Muscle of leg (tissue), 11 donors: ENCODE results near the gene ZBTB7A. TPM values are rescaled to one million over a fixed set of nuclear protein-coding genes. Genes with fewer than 3 reads are reported as not detected.

Source experiments
- DNase-seq: peaks from one replicate; pipeline ENCODE4 v3.0.0; 2013
- H3K27ac ChIP-seq: one replicate; pipeline ENCODE4 v1.5.1; 2013; ENCODE audit warnings: mild to moderate bottlenecking, low read length, control low read depth
- H3K27me3 ChIP-seq: one replicate; pipeline ENCODE4 v1.6.1; 2013; ENCODE audit warnings: low read length; ENCODE audit not compliant: control insufficient read depth, insufficient read depth
- H3K36me3 ChIP-seq: one replicate; pipeline ENCODE4 v1.6.1; 2013; ENCODE audit warnings: low read length; ENCODE audit not compliant: control insufficient read depth, insufficient read depth
- H3K4me1 ChIP-seq: one replicate; pipeline ENCODE4 v1.6.1; 2013; ENCODE audit warnings: low read length; ENCODE audit not compliant: control insufficient read depth, insufficient read depth
- H3K4me3 ChIP-seq: one replicate; pipeline ENCODE4 v1.5.1; 2013; ENCODE audit warnings: low read length, control low read depth
- H3K9me3 ChIP-seq: replicated peaks from 2 replicates; pipeline ENCODE4 v1.6.1; 2013; ENCODE audit warnings: low read depth, low read length; ENCODE audit not compliant: control insufficient read depth
- WGBS: methylation state at CpG from one replicate; pipeline ENCODE4 v1.1.5; 2013; ENCODE audit warnings: missing lambda C conversion rate; ENCODE audit not compliant: insufficient coverage; 5-methylcytosine and 5-hydroxymethylcytosine counted together
- polyA plus RNA-seq, 8 donors: library from polyadenylated mRNA; unstranded; fragments of 120-200 nt; gene quantifications; one replicate each; pipeline versions ENCODE4 v1.2.1 to v1.2.3, GENCODE V29; 2013; ENCODE audit warnings: inconsistent platforms in 1 of 8, low replicate concordance in 1 of 8; ENCODE audit not compliant: insufficient read length in 8 of 8, insufficient read depth in 1 of 8
- total RNA-seq: library from RNA; stranded (reverse); fragments of 120-200 nt; gene quantifications from one replicate; pipeline ENCODE4 v1.2.4, GENCODE V29; 2013

Gene ZBTB7A
- total and polyA plus RNA-seq, 9 donors: 4.2 to 10.9 (median 8.2) TPM

DNA sequence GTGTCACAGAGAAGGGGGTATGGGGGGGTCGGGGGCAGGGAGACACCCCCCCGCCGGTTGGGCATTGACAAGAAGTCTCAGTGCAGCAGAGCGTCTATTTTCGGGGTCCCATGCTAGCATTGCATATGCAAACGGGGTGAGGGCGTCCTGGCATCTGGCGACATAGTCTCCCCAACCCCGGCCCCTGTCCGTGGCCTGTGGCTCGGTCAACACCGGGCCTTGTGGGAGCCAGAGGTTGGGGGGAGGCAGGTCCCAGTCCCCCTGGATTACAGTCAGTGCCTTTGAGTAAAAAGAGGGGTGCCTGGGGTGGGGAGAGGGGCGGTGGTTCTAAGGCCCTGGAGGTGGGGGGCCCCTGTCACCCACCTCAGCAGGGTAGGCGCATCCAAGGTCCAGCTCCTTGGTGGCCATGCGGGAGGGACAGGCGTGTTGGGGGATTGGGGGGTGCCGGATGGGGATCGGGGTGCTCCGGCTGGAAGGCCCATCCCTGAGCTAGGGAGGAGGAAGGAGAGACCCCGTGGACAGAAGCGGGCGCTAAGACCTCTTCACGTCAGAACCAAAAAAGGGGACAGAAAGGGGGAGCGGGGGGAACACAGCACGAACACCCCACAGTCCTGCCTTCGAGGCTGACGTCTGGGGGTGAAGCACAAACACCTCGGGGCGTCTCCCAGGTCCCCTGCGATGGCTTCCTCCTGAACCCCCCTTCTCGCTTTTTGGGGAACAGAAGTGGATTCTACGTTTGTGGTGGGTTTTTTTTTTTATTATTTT, 20.9 kb downstream of the ZBTB7A start:
- WGBS: 78% methylated on average over 18 of the region's 32 CpGs
- Histone ChIP-seq H3K27me3 (no peaks in the 10 kb centered on the region), H3K36me3 (peaks cover 48% of the 10 kb centered on the region), H3K9me3 (no peaks in the 10 kb centered on the region), H3K4me3 (no peak overlapping the region), H3K4me1 (no peaks in the 10 kb centered on the region), H3K27ac (no peak overlapping the region)
- DNase-seq: no peak

DNA sequence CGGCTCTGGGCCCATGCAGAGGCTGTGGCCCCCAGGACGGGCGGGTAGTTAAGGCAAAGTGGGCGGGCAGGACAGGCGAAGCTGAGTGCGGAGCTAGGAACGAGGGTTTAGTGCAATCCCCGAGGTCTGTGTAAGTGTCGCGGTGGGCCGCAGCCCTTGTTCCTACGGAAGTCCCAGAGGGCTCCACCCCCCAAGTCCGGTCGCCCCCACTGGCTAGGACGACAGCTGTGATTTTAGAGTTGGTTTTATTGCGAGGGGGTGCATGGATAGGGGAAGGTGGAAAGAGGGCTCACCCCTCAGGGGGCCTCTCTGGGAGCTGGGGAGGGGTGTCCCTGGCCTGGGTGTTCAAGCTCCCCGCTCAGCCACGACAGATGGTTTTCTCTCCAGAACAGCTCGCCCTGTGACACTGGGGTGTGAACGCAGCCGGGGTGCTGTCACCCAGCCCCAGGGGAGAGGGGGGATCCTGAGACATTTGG, 21.7 kb downstream of the ZBTB7A start:
- DNase-seq: no peak
- H3K27me3 ChIP-seq: no peaks in the 10 kb centered on the region
- no peaks in the 10 kb centered on the region for H3K4me1 ChIP-seq
- no peak overlapping the region for H3K27ac ChIP-seq
- H3K4me3 ChIP-seq: no peak overlapping the region
- 30% methylated on average over 8 of the region's 21 CpGs for WGBS
- peaks cover 47% of the 10 kb centered on the region for H3K36me3 ChIP-seq
- no peaks in the 10 kb centered on the region for H3K9me3 ChIP-seq

DNA sequence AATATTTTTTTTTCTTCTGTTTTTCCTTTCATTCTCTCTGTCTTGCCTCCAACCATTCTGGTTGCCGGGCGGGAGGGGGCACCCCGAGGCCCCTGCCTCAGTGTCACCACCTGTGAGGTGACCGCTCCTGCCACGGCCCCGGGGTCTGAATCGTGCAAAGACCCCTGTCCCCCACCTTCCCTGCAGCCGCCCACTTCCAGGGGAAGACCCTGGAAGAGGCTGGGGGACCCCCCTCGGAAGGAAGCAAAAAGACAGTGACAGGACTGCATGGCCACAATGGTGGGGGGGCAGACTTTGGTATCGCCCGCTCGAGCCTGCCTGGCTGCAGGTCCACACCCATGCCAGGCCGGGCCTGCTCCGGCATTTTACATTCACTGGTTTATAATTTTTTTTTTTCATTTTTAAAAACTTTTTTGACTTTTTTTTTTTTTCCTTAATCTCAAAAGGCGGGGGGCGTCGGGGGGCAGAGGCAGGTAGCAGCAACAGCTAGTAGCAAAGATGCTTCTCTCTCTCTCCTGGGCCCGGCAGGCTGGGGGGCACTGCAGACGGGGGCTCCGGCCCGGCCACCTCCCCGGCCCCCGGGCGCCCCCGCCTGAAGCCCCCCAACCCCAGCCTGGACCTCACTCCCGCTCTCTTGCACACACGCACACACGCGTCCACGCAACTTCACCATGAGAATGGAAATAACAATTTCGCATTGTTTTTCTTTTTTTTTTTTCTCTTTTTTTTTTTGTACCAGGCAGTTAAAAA, 22.6 kb downstream of the ZBTB7A start:
- H3K27ac ChIP-seq: no peak overlapping the region
- peaks cover 38% of the 10 kb centered on the region for H3K36me3 ChIP-seq
- H3K9me3 ChIP-seq: no peaks in the 10 kb centered on the region
- H3K27me3 ChIP-seq: no peaks in the 10 kb centered on the region
- 85% methylated on average over 14 of the region's 31 CpGs for WGBS
- no peak for DNase-seq
- no peaks in the 10 kb centered on the region for H3K4me1 ChIP-seq
- H3K4me3 ChIP-seq: no peak overlapping the region

DNA sequence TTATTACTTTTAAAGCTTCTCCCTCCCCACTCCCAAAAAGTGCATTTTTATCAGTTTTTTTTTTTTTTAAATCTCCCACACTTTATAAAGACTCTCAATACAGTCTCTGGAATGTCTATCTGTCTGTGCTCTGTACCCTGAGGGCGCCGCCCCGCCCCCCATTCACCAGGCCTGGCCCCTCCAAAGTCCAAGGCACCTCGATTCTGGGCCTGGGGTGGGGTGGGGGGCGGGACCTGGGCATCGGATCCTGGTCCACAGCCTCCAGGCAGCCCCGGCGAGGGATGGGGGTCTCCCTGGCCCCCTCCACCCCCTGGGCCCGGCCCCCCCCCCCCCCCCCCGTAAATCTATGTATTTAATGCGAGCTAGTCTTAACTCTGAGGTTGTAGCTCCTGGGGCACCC, 23.3 kb downstream of the ZBTB7A start:
- H3K36me3 ChIP-seq: peaks cover 41% of the 10 kb centered on the region
- H3K27me3 ChIP-seq: no peaks in the 10 kb centered on the region
- no peak overlapping the region for H3K4me3 ChIP-seq
- no peaks in the 10 kb centered on the region for H3K9me3 ChIP-seq
- no peak for DNase-seq
- H3K27ac ChIP-seq: no peak overlapping the region
- no peaks in the 10 kb centered on the region for H3K4me1 ChIP-seq
- no CpG with 5 or more reads among the region's 11 CpGs for WGBS

DNA sequence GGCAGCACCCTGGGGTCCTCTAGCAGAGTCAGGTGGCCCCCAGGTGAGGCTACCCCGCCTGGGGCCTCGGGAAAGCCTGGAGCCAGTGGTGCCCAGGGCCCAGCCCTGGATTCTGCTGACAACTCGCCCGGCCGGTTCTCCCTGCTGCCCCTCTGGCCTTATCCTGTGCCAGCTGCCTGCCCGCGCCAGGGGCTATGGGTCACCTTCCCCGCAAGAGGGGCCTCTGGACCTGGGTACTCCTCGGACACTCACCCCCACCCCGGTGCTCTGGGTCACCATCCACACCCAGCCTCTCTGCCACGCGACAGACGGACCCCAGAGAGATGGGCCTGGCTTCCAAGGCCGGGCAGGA, 24.0 kb downstream of the ZBTB7A start:
- Histone ChIP-seq H3K4me1 (no peaks in the 10 kb centered on the region), H3K27ac (no peak overlapping the region), H3K36me3 (peaks cover 39% of the 10 kb centered on the region), H3K9me3 (no peaks in the 10 kb centered on the region), H3K4me3 (no peak overlapping the region), H3K27me3 (no peaks in the 10 kb centered on the region)
- no peak for DNase-seq
- WGBS: 61% methylated on average over 9 of the region's 14 CpGs

DNA sequence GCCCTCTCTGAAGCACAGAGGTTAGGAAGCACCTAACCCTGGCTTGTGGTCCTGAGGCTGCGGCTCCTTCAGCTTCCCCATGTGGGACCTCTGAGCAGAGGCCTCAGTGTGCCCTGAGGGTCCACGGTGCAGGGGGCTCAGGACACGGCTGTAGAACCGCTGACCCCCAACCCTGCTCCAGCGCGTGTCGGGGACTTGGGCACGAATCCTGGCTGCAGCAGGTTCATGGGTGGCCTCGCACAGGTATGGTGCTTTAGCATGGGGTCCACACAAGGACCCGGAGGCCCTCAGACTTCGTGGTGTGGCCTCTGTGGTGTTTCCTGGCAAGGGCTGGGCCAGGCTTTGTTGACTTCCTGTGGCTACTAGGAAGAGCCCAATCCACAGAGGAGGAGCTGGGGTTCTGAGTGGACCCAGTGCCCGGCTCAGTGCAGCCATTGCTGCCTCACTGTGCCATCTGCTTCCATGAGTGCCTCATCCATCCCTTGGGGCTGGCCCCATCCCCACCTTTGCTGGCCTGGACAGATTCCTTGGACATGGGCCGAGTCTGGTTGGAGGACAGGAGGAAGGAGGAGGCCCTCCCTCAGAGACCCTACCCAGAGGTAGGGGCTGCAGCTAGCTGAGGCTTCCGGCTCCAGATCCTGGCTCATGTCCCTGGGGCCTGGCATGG, 24.5 kb downstream of the ZBTB7A start:
- Histone ChIP-seq H3K4me1 (no peaks in the 10 kb centered on the region), H3K27ac (no peak overlapping the region), H3K27me3 (no peaks in the 10 kb centered on the region), H3K36me3 (peaks cover 39% of the 10 kb centered on the region), H3K4me3 (no peak overlapping the region), H3K9me3 (no peaks in the 10 kb centered on the region)
- no peak for DNase-seq
- WGBS: 78% methylated on average over 14 of the region's 14 CpGs

DNA sequence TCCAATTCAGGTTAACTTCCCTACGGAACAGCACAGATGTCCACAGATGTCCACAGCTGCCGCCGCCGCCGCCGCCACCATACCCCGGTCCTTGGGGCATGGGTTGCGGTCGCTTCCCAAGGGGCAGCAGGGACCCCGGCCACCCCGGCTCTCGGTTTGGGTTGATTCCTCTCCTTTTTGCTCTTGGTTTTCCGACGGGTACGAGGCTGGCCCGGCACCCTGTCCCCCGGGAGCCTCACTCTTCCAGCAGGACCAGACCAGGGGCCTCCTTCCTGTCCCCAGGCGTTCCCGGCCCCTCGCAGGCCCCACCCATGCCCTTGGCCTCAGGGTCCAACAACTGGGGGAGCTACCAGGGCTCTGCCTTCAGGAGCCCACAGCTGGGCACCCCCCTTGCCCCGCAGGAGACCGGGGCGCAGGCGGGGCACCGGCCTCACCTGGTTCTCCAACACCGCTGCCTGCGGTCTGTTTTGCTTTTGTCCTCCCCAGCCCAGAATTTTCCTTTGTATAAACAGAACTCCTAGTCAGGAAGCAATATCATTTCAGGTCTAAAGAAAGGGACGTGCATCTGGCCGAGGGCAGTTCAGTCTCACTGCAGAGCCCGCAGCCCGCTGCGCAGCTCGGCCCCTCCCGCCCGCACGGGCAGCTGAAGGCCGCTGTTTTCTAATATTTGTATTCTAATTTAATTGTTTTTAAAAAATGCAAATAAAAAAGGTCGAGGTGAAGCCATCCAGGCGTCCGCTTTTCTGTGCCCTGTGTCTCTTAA, 27.9 kb downstream of the ZBTB7A start:
- no peaks in the 10 kb centered on the region for H3K4me1 ChIP-seq
- no peak for DNase-seq
- peaks cover 52% of the 10 kb centered on the region for H3K36me3 ChIP-seq
- H3K27ac ChIP-seq: no peak overlapping the region
- H3K9me3 ChIP-seq: no peaks in the 10 kb centered on the region
- 83% methylated on average over 27 of the region's 40 CpGs for WGBS
- H3K27me3 ChIP-seq: no peaks in the 10 kb centered on the region
- H3K4me3 ChIP-seq: no peak overlapping the region

DNA sequence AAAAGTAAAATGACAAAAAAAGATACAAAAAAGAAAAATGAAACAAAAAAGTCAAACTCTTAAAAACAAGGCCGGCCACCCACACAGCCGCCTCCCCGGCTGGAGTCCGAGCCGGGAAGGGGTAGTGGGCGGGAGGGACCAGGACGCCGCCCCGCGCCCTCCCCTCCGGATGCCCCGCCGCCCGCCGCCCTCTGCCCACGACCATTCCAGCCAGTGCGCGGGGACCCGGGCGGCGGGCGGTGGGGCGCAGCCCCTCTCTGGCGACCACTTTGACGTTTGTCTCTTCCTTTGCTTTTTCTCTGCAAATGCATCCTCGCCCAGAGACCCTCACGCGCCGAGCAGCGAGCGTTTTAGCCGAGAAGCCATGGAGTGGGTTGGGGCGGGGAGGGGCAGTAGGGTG, 28.6 kb downstream of the ZBTB7A start:
- WGBS: 87% methylated on average over 20 of the region's 33 CpGs
- DNase-seq: no peak
- no peaks in the 10 kb centered on the region for H3K27me3 ChIP-seq
- no peak overlapping the region for H3K27ac ChIP-seq
- peaks cover 57% of the 10 kb centered on the region for H3K36me3 ChIP-seq
- H3K4me3 ChIP-seq: no peak overlapping the region
- H3K4me1 ChIP-seq: no peaks in the 10 kb centered on the region
- no peaks in the 10 kb centered on the region for H3K9me3 ChIP-seq

DNA sequence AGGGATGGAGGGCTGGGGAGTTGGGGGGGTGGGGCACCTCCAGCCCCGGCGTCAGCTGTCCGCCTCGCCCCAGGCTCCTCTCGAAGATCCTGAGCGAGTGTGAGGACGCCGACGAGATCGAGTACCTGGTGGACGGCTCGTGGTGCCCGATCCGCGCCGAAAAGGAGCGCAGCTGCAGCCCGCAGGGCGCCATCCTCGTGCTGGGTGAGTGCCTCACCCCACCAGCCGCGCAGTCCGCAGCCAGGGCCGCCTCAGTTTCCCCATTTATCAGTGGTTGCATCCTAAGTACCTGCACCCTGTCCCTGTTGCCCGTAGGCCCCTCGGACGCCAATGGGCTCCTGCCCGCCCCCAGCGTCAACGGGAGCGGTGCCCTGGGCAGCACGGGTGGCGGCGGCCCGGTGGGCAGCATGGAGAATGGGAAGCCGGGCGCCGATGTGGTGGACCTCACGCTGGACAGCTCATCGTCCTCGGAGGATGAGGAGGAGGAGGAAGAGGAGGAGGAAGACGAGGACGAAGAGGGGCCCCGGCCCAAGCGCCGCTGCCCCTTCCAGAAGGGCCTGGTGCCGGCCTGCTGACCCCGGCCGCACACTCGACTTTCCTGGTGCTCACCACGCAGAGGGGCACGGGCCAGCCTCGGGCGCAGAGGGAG, 29.3 kb downstream of the ZBTB7A start:
- no peak overlapping the region for H3K4me3 ChIP-seq
- no peaks in the 10 kb centered on the region for H3K4me1 ChIP-seq
- no peaks in the 10 kb centered on the region for H3K27me3 ChIP-seq
- peaks cover 63% of the 10 kb centered on the region for H3K36me3 ChIP-seq
- WGBS: 96% methylated on average over 47 of the region's 54 CpGs
- DNase-seq: no peak
- no peak overlapping the region for H3K27ac ChIP-seq
- H3K9me3 ChIP-seq: no peaks in the 10 kb centered on the region
